Measurements from ENCODE around the gene LSAMP.

The LSAMP gene

GRCh38 chr3:116399701-116400226 is 45.5 kb downstream of the LSAMP start:
- no peaks in the 10 kb centered on the region for H3K4me1 Mint-ChIP-seq
- H3K4me3 Mint-ChIP-seq: no peak overlapping the region
- H3K36me3 Mint-ChIP-seq: no peaks in the 10 kb centered on the region
- ATAC-seq: no peak
- no peaks in the 10 kb centered on the region for H3K9me3 Mint-ChIP-seq
- H3K27me3 Mint-ChIP-seq: no peaks in the 10 kb centered on the region
- H3K27ac Mint-ChIP-seq: no peak overlapping the region

GRCh38 chr3:116394365-116394764 is 50.9 kb downstream of the LSAMP start:
- peaks cover 3% of the 10 kb centered on the region for H3K9me3 Mint-ChIP-seq
- H3K27ac Mint-ChIP-seq: no peak overlapping the region
- no peaks in the 10 kb centered on the region for H3K27me3 Mint-ChIP-seq
- H3K36me3 Mint-ChIP-seq: no peaks in the 10 kb centered on the region
- no peak overlapping the region for H3K4me3 Mint-ChIP-seq
- H3K4me1 Mint-ChIP-seq: no peaks in the 10 kb centered on the region
- no peak for ATAC-seq

GRCh38 chr3:116393199-116393598 is 52.1 kb downstream of the LSAMP start:
- Mint-ChIP-seq H3K4me1 (no peaks in the 10 kb centered on the region), H3K27me3 (no peaks in the 10 kb centered on the region), H3K36me3 (no peaks in the 10 kb centered on the region), H3K9me3 (peaks cover 3% of the 10 kb centered on the region), H3K4me3 (no peak overlapping the region), H3K27ac (no peak overlapping the region)
- no peak for ATAC-seq

GRCh38 chr3:116392291-116392690 is 53.0 kb downstream of the LSAMP start:
- H3K27me3 Mint-ChIP-seq: no peaks in the 10 kb centered on the region
- H3K36me3 Mint-ChIP-seq: no peaks in the 10 kb centered on the region
- H3K27ac Mint-ChIP-seq: no peak overlapping the region
- H3K4me1 Mint-ChIP-seq: no peaks in the 10 kb centered on the region
- no peak for ATAC-seq
- H3K9me3 Mint-ChIP-seq: peaks cover 5% of the 10 kb centered on the region
- no peak overlapping the region for H3K4me3 Mint-ChIP-seq

- ATAC-seq: no peak
- Mint-ChIP-seq H3K27ac (no peak overlapping the region), H3K4me3 (no peak overlapping the region), H3K27me3 (no peaks in the 10 kb centered on the region), H3K9me3 (peaks cover 5% of the 10 kb centered on the region), H3K36me3 (no peaks in the 10 kb centered on the region), H3K4me1 (no peaks in the 10 kb centered on the region)
Observed at GRCh38 chr3:116391296-116392201, 53.7 kb downstream of the LSAMP start.

GRCh38 chr3:116390318-116390717 is 55.0 kb downstream of the LSAMP start:
- Mint-ChIP-seq H3K9me3 (peaks cover 5% of the 10 kb centered on the region), H3K27me3 (no peaks in the 10 kb centered on the region), H3K36me3 (no peaks in the 10 kb centered on the region), H3K27ac (no peak overlapping the region), H3K4me3 (no peak overlapping the region), H3K4me1 (no peaks in the 10 kb centered on the region)
- no peak for ATAC-seq

- Mint-ChIP-seq H3K36me3 (no peaks in the 10 kb centered on the region), H3K9me3 (peaks cover 5% of the 10 kb centered on the region), H3K4me1 (no peaks in the 10 kb centered on the region), H3K27ac (no peak overlapping the region), H3K4me3 (no peak overlapping the region), H3K27me3 (no peaks in the 10 kb centered on the region)
- ATAC-seq: no peak
Observed at GRCh38 chr3:116388867-116389385, 56.4 kb downstream of the LSAMP start.

GRCh38 chr3:116386168-116386567 is 59.1 kb downstream of the LSAMP start:
- no peak overlapping the region for H3K27ac Mint-ChIP-seq
- H3K4me1 Mint-ChIP-seq: no peaks in the 10 kb centered on the region
- peaks cover 5% of the 10 kb centered on the region for H3K9me3 Mint-ChIP-seq
- no peaks in the 10 kb centered on the region for H3K36me3 Mint-ChIP-seq
- H3K27me3 Mint-ChIP-seq: no peaks in the 10 kb centered on the region
- no peak for ATAC-seq
- H3K4me3 Mint-ChIP-seq: no peak overlapping the region

- H3K36me3 Mint-ChIP-seq: no peaks in the 10 kb centered on the region
Observed at GRCh38 chr3:116384717-116385116, 60.6 kb downstream of the LSAMP start.

GRCh38 chr3:116378077-116378476 is 67.2 kb downstream of the LSAMP start:
- H3K27ac Mint-ChIP-seq: no peak overlapping the region
- no peak for ATAC-seq
- no peaks in the 10 kb centered on the region for H3K36me3 Mint-ChIP-seq
- H3K4me1 Mint-ChIP-seq: no peaks in the 10 kb centered on the region
- no peaks in the 10 kb centered on the region for H3K9me3 Mint-ChIP-seq
- no peaks in the 10 kb centered on the region for H3K27me3 Mint-ChIP-seq
- no peak overlapping the region for H3K4me3 Mint-ChIP-seq

More at GRCh38 chr3:116384717-116385116, 60.6 kb downstream of the LSAMP start:
- H3K27me3 Mint-ChIP-seq: no peaks in the 10 kb centered on the region
- H3K27ac Mint-ChIP-seq: no peak overlapping the region
- H3K4me3 Mint-ChIP-seq: no peak overlapping the region
- no peak for ATAC-seq
- H3K4me1 Mint-ChIP-seq: no peaks in the 10 kb centered on the region
- peaks cover 3% of the 10 kb centered on the region for H3K9me3 Mint-ChIP-seq

GRCh38 chr3:116374901-116375300 is 70.4 kb downstream of the LSAMP start:
- Mint-ChIP-seq H3K27me3 (no peaks in the 10 kb centered on the region), H3K36me3 (no peaks in the 10 kb centered on the region), H3K9me3 (no peaks in the 10 kb centered on the region), H3K27ac (no peak overlapping the region), H3K4me1 (no peaks in the 10 kb centered on the region), H3K4me3 (no peak overlapping the region)
- no peak for ATAC-seq

GRCh38 chr3:116367761-116368395 is 77.4 kb downstream of the LSAMP start:
- H3K27ac Mint-ChIP-seq: no peak overlapping the region
- no peaks in the 10 kb centered on the region for H3K9me3 Mint-ChIP-seq
- no peaks in the 10 kb centered on the region for H3K4me1 Mint-ChIP-seq
- no peak for ATAC-seq
- no peak overlapping the region for H3K4me3 Mint-ChIP-seq
- H3K27me3 Mint-ChIP-seq: no peaks in the 10 kb centered on the region
- H3K36me3 Mint-ChIP-seq: no peaks in the 10 kb centered on the region

- no peak for ATAC-seq
- H3K36me3 Mint-ChIP-seq: no peaks in the 10 kb centered on the region
- no peaks in the 10 kb centered on the region for H3K27me3 Mint-ChIP-seq
- no peak overlapping the region for H3K4me3 Mint-ChIP-seq
- peaks cover 7% of the 10 kb centered on the region for H3K9me3 Mint-ChIP-seq
- no peaks in the 10 kb centered on the region for H3K4me1 Mint-ChIP-seq
- H3K27ac Mint-ChIP-seq: no peak overlapping the region
Observed at GRCh38 chr3:116356056-116356455, 89.2 kb downstream of the LSAMP start.

- Mint-ChIP-seq H3K27me3 (no peaks in the 10 kb centered on the region), H3K27ac (no peak overlapping the region), H3K36me3 (no peaks in the 10 kb centered on the region), H3K4me1 (no peaks in the 10 kb centered on the region), H3K4me3 (no peak overlapping the region), H3K9me3 (peaks cover 7% of the 10 kb centered on the region)
- ATAC-seq: no peak
Observed at GRCh38 chr3:116354382-116354781, 90.9 kb downstream of the LSAMP start.

- ATAC-seq: no peak
- no peak overlapping the region for H3K4me3 Mint-ChIP-seq
- no peak overlapping the region for H3K27ac Mint-ChIP-seq
- H3K9me3 Mint-ChIP-seq: peaks cover 4% of the 10 kb centered on the region
- H3K4me1 Mint-ChIP-seq: no peaks in the 10 kb centered on the region
- H3K27me3 Mint-ChIP-seq: no peaks in the 10 kb centered on the region
- H3K36me3 Mint-ChIP-seq: no peaks in the 10 kb centered on the region
Observed at GRCh38 chr3:116350119-116350733, 95.1 kb downstream of the LSAMP start.
